HuH-7 (cell line): ENCODE results near the gene MYPOP.
A peak's percentile ranks its signal among the peaks of the same experiment; 100 is the strongest.
"Not testable (repeated sequence)": the region's sequence is repeated elsewhere in the genome, so short reads cannot be mapped to it uniquely, and the experiment has no call there.

Experiments
- DNase-seq: peaks from one replicate; pipeline ENCODE4 v3.0.0; 2011; ENCODE audit warnings: low spot score

Gene MYPOP

GRCh38 chr19:45908956-45909355 lies 6.5 kb upstream of the MYPOP start:
- no peak for DNase-seq

- no peak for DNase-seq
Measured at GRCh38 chr19:45906221-45906620, 3.8 kb upstream of the MYPOP start.

- no peak for DNase-seq
Measured at GRCh38 chr19:45905011-45905410, 2.6 kb upstream of the MYPOP start.

- peak; percentile 100 for DNase-seq
Measured at GRCh38 chr19:45902651-45903625, 525 bp upstream of the MYPOP start.

- no peak for DNase-seq
Measured at GRCh38 chr19:45901432-45901911, 941 bp downstream of the MYPOP start.

GRCh38 chr19:45900738-45901431 lies 1.5 kb downstream of the MYPOP start:
- no peak for DNase-seq

- no peak for DNase-seq
Measured at GRCh38 chr19:45899919-45900589, 2.4 kb downstream of the MYPOP start.

- DNase-seq = no peak
Measured at GRCh38 chr19:45899253-45899652, 3.2 kb downstream of the MYPOP start.

GRCh38 chr19:45897261-45897812 lies 5.1 kb downstream of the MYPOP start:
- no peak for DNase-seq

GRCh38 chr19:45895983-45896599 lies 6.3 kb downstream of the MYPOP start:
- DNase-seq = not testable (repeated sequence)

GRCh38 chr19:45895519-45895972 lies 6.9 kb downstream of the MYPOP start:
- no peak for DNase-seq

GRCh38 chr19:45890877-45891276 lies 11.5 kb downstream of the MYPOP start:
- no peak for DNase-seq

- DNase-seq = no peak
Measured at GRCh38 chr19:45889210-45889885, 13.1 kb downstream of the MYPOP start.

GRCh38 chr19:45887200-45887710 lies 15.2 kb downstream of the MYPOP start:
- no peak for DNase-seq

- DNase-seq = peak; percentile 94
Measured at GRCh38 chr19:45886427-45887199, 15.8 kb downstream of the MYPOP start.

GRCh38 chr19:45885556-45886426 lies 16.6 kb downstream of the MYPOP start, which contains the start of gene IRF2BP1:
TSS of gene IRF2BP1 (minus strand) at chr19:45886141. CDS start at chr19:45885774, 367 bp downstream.
- peak; percentile 92 for DNase-seq

GRCh38 chr19:45884682-45885555 lies 17.5 kb downstream of the MYPOP start:
- DNase-seq = no peak
